Activated naive CD4-positive, alpha-beta T cell treated with anti-CD3 and anti-CD28 coated beads, Interleukin-2, amount 50 U/mL, for 72 hours (primary cell): Measurements from ENCODE around the gene SH2D5. TPM values are rescaled to one million over a fixed set of nuclear protein-coding genes. Genes with fewer than 3 reads are reported as not detected.

Experiments
- total RNA-seq, 2 donors: library from RNA; stranded (reverse); gene quantifications; one replicate each; pipeline ENCODE4 v1.2.3, GENCODE V29; 2022

SH2D5 gene
- total RNA-seq, 2 donors from 2014 or later: 0.66 TPM; not detected in 1

Other genes with a start within 250 kb of the SH2D5 start
- under 1 TPM; 0.25 to 0.51 TPM for gene CAMK2N1, start 246.5 kb downstream of the SH2D5 start, total RNA-seq
- 10 to 100 TPM; 12.8 to 14.6 TPM for gene MUL1, start 224.6 kb downstream of the SH2D5 start, total RNA-seq
- not detected for gene FAM43B, start 180.1 kb downstream of the SH2D5 start, total RNA-seq
- gene CDA, start 143.6 kb downstream of the SH2D5 start, total RNA-seq: not detected
- 10 to 100 TPM in 1 of 2 donors, 1 to 10 TPM in 1; 2.5 to 10.6 TPM for gene PINK1, start 99.2 kb downstream of the SH2D5 start, total RNA-seq
- 100 to 1,000 TPM; 140 to 184 TPM for gene DDOST, start 71.3 kb downstream of the SH2D5 start, total RNA-seq
- gene KIF17, start 14.7 kb downstream of the SH2D5 start, total RNA-seq: 1 to 10 TPM in 1 of 2 donors, under 1 TPM in 1; 0.18 to 1.0 TPM
- 100 to 1,000 TPM; 253 to 311 TPM for gene HP1BP3, start 54.6 kb upstream of the SH2D5 start, total RNA-seq